ENCODE measurements around the gene ICOS.

The ICOS gene

GRCh38 chr2:203936535-203936934 is at the start of gene ICOS:
Gene ICOS (plus strand): TSS chr2:203936763. CDS start chr2:203936815, 52 bp downstream.
- DNase-seq: no peak

GRCh38 chr2:203887677-203888076 is 48.9 kb upstream of the ICOS start:
- no peak for DNase-seq

GRCh38 chr2:203889542-203889941 is 47.0 kb upstream of the ICOS start:
- no peak for DNase-seq

GRCh38 chr2:203889944-203890343 is 46.6 kb upstream of the ICOS start:
- no peak for DNase-seq

- no peak for DNase-seq
Observed at GRCh38 chr2:203890733-203891132, 45.8 kb upstream of the ICOS start.

- no peak for DNase-seq
Observed at GRCh38 chr2:203891474-203891873, 45.1 kb upstream of the ICOS start.

GRCh38 chr2:203892207-203892606 is 44.4 kb upstream of the ICOS start:
- no peak for DNase-seq

- no peak for DNase-seq
Observed at GRCh38 chr2:203893401-203893800, 43.2 kb upstream of the ICOS start.

GRCh38 chr2:203893840-203894239 is 42.7 kb upstream of the ICOS start:
- DNase-seq: no peak

- DNase-seq: no peak
Observed at GRCh38 chr2:203894262-203894661, 42.3 kb upstream of the ICOS start.

GRCh38 chr2:203897544-203897943 is 39.0 kb upstream of the ICOS start:
- no peak for DNase-seq

GRCh38 chr2:203898657-203899056 is 37.9 kb upstream of the ICOS start:
- DNase-seq: no peak

GRCh38 chr2:203900253-203900652 is 36.3 kb upstream of the ICOS start:
- no peak for DNase-seq

GRCh38 chr2:203904022-203904421 is 32.5 kb upstream of the ICOS start:
- no peak for DNase-seq

GRCh38 chr2:203905656-203906055 is 30.9 kb upstream of the ICOS start:
- DNase-seq: no peak

GRCh38 chr2:203908066-203908796 is 28.3 kb upstream of the ICOS start:
- DNase-seq: no peak

GRCh38 chr2:203908797-203909185 is 27.8 kb upstream of the ICOS start:
- DNase-seq: no peak

GRCh38 chr2:203909261-203909967 is 27.1 kb upstream of the ICOS start:
- no peak for DNase-seq

GRCh38 chr2:203909974-203910373 is 26.6 kb upstream of the ICOS start:
- no peak for DNase-seq

- no peak for DNase-seq
Observed at GRCh38 chr2:203913947-203914346, 22.6 kb upstream of the ICOS start.

GRCh38 chr2:203914546-203915182 is 21.9 kb upstream of the ICOS start:
- DNase-seq: no peak

GRCh38 chr2:203915256-203915655 is 21.3 kb upstream of the ICOS start:
- DNase-seq: no peak

- DNase-seq: no peak
Observed at GRCh38 chr2:203916756-203917155, 19.8 kb upstream of the ICOS start.

- no peak for DNase-seq
Observed at GRCh38 chr2:203918264-203918663, 18.3 kb upstream of the ICOS start.

Measured in activated CD8-positive, alpha-beta memory T cell treated with anti-CD3 and anti-CD28 coated beads, Interleukin-2, amount 50 U/mL, for 4 hours (primary cell).